Epithelial cell of esophagus (primary cell): ENCODE measurements around the gene BTD.

Source experiments
- DNase-seq: peaks from one replicate; pipeline ENCODE4 v3.0.0; 2010; ENCODE audit warnings: low read depth
- H3K4me3 ChIP-seq: 2 replicates; pipeline ENCODE4 v1.5.1; 2011; ENCODE audit warnings: mild to moderate bottlenecking, low read length, control low read depth
- CTCF ChIP-seq: IDR thresholded peaks from 2 replicates; pipeline ENCODE4 v1.5.1; 2011; ENCODE audit warnings: low read depth, mild to moderate bottlenecking, low read length, control low read depth, inconsistent platforms; ENCODE audit not compliant: insufficient read depth; ENCODE audit errors: missing control alignments

BTD gene

GRCh38 chr3:15653321-15653720 is 51.8 kb downstream of the BTD start:
- H3K4me3 ChIP-seq, result no peak overlapping the region
- no peak for TF ChIP-seq CTCF
- DNase-seq, result no peak

- no peak for DNase-seq
- no peak overlapping the region for H3K4me3 ChIP-seq
- TF ChIP-seq CTCF, result no peak
Observed at GRCh38 chr3:15654127-15654526, 52.6 kb downstream of the BTD start.

GRCh38 chr3:15654891-15655290 is 53.3 kb downstream of the BTD start:
- no peak overlapping the region for H3K4me3 ChIP-seq
- no peak for TF ChIP-seq CTCF
- DNase-seq, result no peak

- no peak for TF ChIP-seq CTCF
Observed at GRCh38 chr3:15656342-15656741, 54.8 kb downstream of the BTD start.

GRCh38 chr3:15657016-15657415 is 55.5 kb downstream of the BTD start:
- no peak for TF ChIP-seq CTCF
- H3K4me3 ChIP-seq, result no peak overlapping the region
- no peak for DNase-seq

More at GRCh38 chr3:15656342-15656741, 54.8 kb downstream of the BTD start:
- no peak for DNase-seq
- H3K4me3 ChIP-seq, result no peak overlapping the region

GRCh38 chr3:15659254-15659975 is 57.9 kb downstream of the BTD start:
- TF ChIP-seq CTCF, result no peak
- no peak for DNase-seq
- no peak overlapping the region for H3K4me3 ChIP-seq
